Breast epithelium (tissue), 4 donors: ENCODE measurements around the gene MAFG. TPM values are rescaled to one million over a fixed set of nuclear protein-coding genes. Genes with fewer than 3 reads are reported as not detected.

Experiments used
- DNase-seq, 2 donors: peaks; one replicate each; pipeline ENCODE4 v3.0.0-alpha.2; 2019; ENCODE audit warnings: low spot score in 2 of 2
- H3K27ac ChIP-seq, 2 donors: fragments of 200-600 bp; sonication (generic) in 1 of 2; one replicate each; pipeline ENCODE4 v1.5.1; 2016 to 2019; ENCODE audit warnings: mild to moderate bottlenecking in 1 of 2
- H3K27me3 ChIP-seq, 2 donors: fragments of 200-600 bp; sonication (generic) in 1 of 2; one replicate each; pipeline versions ENCODE4 v1.5.1 to v1.6.0; 2017 to 2019; ENCODE audit warnings: control low read depth in 1 of 2, mild to moderate bottlenecking in 1 of 2
- H3K36me3 ChIP-seq: fragments of 200-600 bp; one replicate; pipeline ENCODE4 v1.5.1; 2019
- H3K4me1 ChIP-seq, 2 donors: fragments of 200-600 bp; sonication (generic); one replicate each; pipeline ENCODE4 v1.5.1; 2016 to 2019; ENCODE audit warnings: control low read depth in 1 of 2
- H3K4me3 ChIP-seq, 3 donors: fragments of 200-600 bp; sonication (generic); 1 replicate in 2 of 3; 2 replicates in 1 of 3; pipeline ENCODE4 v1.5.1; 2016 to 2019; ENCODE audit warnings: mild to moderate bottlenecking in 3 of 3, moderate library complexity in 2 of 3
- H3K9me3 ChIP-seq, 2 donors: fragments of 200-600 bp; sonication (generic) in 1 of 2; one replicate each; pipeline ENCODE4 v1.5.1; 2016 to 2019; ENCODE audit warnings: control low read depth in 1 of 2
- POLR2A ChIP-seq: fragments of 450-650 bp; IDR thresholded peaks from one replicate; pipeline ENCODE4 v1.6.1; 2016; ENCODE audit warnings: antibody characterized with exemption, mild to moderate bottlenecking, moderate library complexity
- POLR2AphosphoS5 ChIP-seq, 3 donors: sonication (generic); formaldehyde crosslinking; IDR thresholded peaks; one replicate each; pipeline ENCODE4 v1.6.1; 2017; ENCODE audit warnings: antibody characterized with exemption in 3 of 3
- intact Hi-C: fragments of 100-400 bp; cut with DNase I; formaldehyde crosslinking; loops from one replicate; pipeline ENCODE4 v1.15.1; 2023; ENCODE audit warnings: low total_unique reads
- total RNA-seq, 3 donors: library from RNA; depleted of rRNA; stranded (reverse); fragments of >200 nt; gene quantifications; one replicate each; pipeline ENCODE4 v1.1.0, GENCODE V29; 2016
- TF ChIP-seq, protein P1 (sequence below), 3 donors: fragments of 450-650 bp; IDR thresholded peaks; one replicate each; pipeline ENCODE4 v1.5.1; 2016 to 2017; ENCODE audit warnings: antibody characterized with exemption in 3 of 3, mild to moderate bottlenecking in 3 of 3, moderate library complexity in 3 of 3

Gene MAFG
- total RNA-seq, 3 donors from 2014 or later, result 12.3 to 15.2 (median 14.1) TPM

DNA sequence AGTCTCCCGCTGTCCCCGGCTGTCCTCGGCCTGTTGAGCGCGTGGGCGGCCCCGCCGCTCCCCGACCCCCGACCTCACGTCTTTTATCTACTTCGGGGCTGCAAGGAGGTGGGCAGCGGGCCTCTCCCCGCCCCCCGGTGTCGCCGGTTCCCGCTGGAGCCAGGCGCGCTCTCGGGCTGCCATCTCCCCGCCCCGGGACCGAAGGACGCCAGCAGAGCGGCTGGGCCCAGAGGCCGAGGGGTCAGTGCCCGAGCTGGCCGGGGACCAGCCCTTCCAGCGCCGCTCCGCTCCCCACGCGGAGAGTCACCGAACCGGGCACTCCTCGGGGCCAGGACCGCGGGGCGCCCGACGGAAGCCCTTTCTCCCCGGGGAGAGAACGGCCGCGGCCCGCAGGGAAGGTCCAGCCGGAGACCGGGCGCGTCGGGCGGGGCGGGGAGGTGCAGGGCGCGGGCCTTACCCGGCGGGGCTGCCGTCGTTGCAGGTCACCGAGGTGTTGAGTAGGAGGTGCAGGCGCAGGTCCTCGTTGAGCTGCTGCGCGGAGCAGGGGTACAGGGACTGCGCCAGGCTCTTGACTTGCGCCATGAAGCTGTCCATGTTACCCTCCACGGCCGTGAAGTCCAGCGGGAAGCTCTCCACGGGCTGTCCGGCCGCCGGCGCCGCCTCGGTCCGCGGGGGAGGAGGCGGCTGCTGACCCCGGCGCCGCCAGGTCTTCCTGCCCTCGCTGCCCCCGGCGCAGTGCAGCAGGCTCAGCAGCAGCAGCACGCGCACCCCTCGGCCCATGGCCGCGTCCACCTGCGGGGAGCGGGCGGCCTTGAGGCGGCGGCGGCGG, 32.8 kb upstream of the MAFG start:
- no peak for TF ChIP-seq POLR2A
- TF ChIP-seq, protein P1, sequence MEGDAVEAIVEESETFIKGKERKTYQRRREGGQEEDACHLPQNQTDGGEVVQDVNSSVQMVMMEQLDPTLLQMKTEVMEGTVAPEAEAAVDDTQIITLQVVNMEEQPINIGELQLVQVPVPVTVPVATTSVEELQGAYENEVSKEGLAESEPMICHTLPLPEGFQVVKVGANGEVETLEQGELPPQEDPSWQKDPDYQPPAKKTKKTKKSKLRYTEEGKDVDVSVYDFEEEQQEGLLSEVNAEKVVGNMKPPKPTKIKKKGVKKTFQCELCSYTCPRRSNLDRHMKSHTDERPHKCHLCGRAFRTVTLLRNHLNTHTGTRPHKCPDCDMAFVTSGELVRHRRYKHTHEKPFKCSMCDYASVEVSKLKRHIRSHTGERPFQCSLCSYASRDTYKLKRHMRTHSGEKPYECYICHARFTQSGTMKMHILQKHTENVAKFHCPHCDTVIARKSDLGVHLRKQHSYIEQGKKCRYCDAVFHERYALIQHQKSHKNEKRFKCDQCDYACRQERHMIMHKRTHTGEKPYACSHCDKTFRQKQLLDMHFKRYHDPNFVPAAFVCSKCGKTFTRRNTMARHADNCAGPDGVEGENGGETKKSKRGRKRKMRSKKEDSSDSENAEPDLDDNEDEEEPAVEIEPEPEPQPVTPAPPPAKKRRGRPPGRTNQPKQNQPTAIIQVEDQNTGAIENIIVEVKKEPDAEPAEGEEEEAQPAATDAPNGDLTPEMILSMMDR (IDR thresholded peaks at IDR 0.05), result no peak
- no peak for TF ChIP-seq POLR2AphosphoS5 (IDR thresholded peaks at IDR 0.05)
- DNase-seq, result no peak
- Histone ChIP-seq H3K9me3 (no peaks in the 10 kb centered on the region), H3K27me3 (peaks cover 22 to 64% of the 10 kb centered on the region in 2 donors), H3K4me1 (peaks cover 0 to 12% of the 10 kb centered on the region in 2 donors), H3K36me3 (no peaks in the 10 kb centered on the region), H3K4me3 (peak overlapping the region; percentile 25 to 68 (median 40)), H3K27ac (no peak overlapping the region)
- intact Hi-C loops, result no loop called here

DNA sequence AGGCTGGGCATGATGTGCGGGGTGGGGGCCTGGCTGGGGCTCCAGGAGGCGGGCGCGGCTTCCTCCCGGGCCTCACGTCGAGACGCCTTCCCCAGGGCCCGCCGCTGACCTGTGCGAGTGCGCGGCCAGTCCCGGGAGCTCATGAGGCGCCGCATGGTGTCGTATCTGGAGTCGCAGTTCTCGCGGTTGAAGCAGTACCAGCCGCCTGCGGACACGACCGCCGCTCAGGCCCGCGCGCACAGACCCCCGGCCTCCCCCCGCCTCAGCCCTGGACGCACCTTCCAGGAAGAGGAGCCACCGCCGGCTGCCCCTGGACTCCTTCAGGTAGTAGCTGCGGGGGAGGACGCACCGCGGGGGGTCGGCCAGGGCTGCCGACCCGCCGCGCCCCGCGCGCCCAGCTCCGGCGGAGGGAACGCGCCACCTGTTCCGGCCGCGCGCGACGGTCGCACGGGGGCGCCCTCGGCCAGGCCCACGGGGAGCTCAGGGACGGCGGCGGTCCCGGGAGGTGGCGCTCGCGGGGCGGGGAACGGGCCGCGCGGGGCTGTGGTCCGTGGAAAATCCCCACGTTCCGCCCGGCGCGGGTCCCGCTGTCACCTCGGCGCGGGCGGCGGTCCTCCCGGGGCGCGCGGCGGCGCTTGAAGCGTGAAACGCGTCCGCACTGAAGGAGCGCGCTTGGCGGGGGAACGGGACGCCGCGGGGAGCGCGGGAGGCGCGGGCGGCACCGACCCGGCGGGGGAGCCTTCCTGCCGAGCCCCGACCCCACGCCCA, 32.0 kb upstream of the MAFG start:
- Histone ChIP-seq H3K4me3 (peak overlapping the region; percentile 25 to 68 (median 40)), H3K27ac (no peak overlapping the region), H3K27me3 (peaks cover 22 to 64% of the 10 kb centered on the region in 2 donors), H3K4me1 (peaks cover 0 to 12% of the 10 kb centered on the region in 2 donors), H3K36me3 (no peaks in the 10 kb centered on the region), H3K9me3 (no peaks in the 10 kb centered on the region)
- TF ChIP-seq, protein P1 (IDR thresholded peaks at IDR 0.05), result peak in 1 of 3 donors; percentile 98
- TF ChIP-seq POLR2A, result no peak
- DNase-seq, result peak; percentile 39 to 74
- intact Hi-C loops, result no loop called here

DNA sequence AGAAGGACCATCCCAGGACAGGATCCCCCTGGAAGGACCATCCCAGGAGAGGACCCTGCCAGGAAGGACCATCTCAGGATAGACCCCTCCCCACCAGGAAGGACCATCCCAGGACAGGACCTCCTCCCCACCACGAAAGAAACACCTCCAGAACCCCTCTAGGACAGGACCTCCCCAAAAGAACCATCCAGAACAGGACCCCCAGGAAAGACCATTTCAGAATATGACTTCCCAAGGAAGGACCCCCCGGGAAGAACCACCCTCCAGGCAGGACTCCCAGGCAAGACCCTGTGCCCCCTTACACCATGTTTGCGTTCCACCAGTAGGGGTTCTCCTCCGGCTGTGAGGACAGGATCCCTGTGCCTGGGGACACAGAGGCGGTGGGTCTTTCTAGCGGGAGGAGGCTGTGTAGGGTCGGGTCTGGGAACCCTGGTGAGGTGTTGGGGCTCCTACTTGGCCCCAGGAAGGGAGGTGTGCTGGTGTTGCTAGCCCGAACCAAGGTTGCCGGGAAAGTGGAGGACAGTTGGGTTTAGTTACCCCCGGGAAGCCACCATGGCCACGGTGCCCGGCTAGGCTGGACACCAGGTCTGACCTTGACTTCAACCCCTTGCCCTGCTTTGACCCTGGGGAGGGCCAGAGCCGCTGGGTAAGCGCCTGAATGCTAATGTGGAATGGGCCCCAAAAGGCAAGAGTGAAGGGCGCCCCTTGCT, 31.3 kb upstream of the MAFG start:
- H3K4me1 ChIP-seq, result peaks cover 0 to 12% of the 10 kb centered on the region in 2 donors

DNA sequence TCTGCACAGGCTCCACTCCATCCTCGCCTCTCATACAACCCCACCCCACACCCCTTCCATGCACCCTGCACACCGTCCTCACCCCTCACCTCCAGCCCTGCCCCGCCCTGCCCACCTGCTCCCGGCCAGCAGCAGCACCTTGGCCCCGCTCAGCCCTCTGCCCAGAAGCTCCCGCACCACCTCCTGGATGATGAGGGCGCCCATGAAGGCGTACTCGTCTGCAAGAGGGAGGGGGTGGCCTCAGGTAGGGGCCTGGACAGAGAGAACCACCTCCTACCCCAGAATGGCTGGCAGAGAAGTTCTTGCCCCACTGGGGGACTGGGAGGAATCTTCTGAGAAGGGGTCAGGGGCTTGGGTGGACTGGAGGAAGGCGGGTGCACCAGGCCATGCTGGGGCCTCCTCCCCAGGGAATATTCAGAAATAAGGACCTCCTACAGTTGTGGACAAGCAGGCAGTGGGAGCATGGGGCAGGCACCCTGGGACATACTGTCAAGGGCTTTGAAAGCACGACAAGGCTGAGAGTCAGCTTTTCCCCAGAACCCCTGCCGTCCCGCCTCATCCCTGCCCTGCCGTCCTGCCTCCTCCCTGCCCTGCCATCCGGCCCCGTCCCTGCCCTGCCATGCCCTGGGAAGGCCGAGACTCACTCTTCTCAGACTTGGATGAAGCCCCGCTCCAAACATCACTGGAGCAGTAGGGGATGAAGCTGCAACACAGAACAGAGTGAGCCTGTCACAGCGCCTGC, 30.3 kb upstream of the MAFG start:
- no peaks in the 10 kb centered on the region for H3K36me3 ChIP-seq
- intact Hi-C loops, result no loop called here
- peaks cover 22 to 55% of the 10 kb centered on the region in 2 donors for H3K27me3 ChIP-seq
- TF ChIP-seq POLR2A, result no peak
- TF ChIP-seq, protein P1 (IDR thresholded peaks at IDR 0.05), result no peak
- no peak for DNase-seq
- no peak overlapping the region for H3K4me3 ChIP-seq
- H3K27ac ChIP-seq, result no peak overlapping the region
- peaks cover 0 to 12% of the 10 kb centered on the region in 2 donors for H3K4me1 ChIP-seq
- H3K9me3 ChIP-seq, result no peaks in the 10 kb centered on the region

More for the DNA sequence above, 31.3 kb upstream of the MAFG start:
- TF ChIP-seq POLR2AphosphoS5 (IDR thresholded peaks at IDR 0.05), result no peak
- no peak for TF ChIP-seq POLR2A
- TF ChIP-seq, protein P1 (IDR thresholded peaks at IDR 0.05), result no peak
- H3K36me3 ChIP-seq, result no peaks in the 10 kb centered on the region
- peaks cover 22 to 64% of the 10 kb centered on the region in 2 donors for H3K27me3 ChIP-seq
- no peak overlapping the region for H3K27ac ChIP-seq
- intact Hi-C loops, result no loop called here
- no peaks in the 10 kb centered on the region for H3K9me3 ChIP-seq
- DNase-seq, result no peak
- peak overlapping the region in 1 of 3 donors; percentile 68 for H3K4me3 ChIP-seq
